HG03095 (cell line): Measurements from ENCODE around the gene TEX10.

Experiments
- ATAC-seq: cut with Tn5 transposase; IDR thresholded peaks from one replicate; pipeline ENCODE4 v1.9.1; 2021; ENCODE audit warnings: moderate library complexity; ENCODE audit not compliant: unreplicated experiment

TEX10 gene

GRCh38 chr9:100286257-100286656, 66.5 kb downstream of the TEX10 start:
- ATAC-seq = no peak

- no peak for ATAC-seq
These were observed 67.1 kb downstream of the TEX10 start for GRCh38 chr9:100285601-100286000.

- ATAC-seq = no peak
These were observed 67.7 kb downstream of the TEX10 start for GRCh38 chr9:100285080-100285479.

GRCh38 chr9:100284247-100284646, 68.5 kb downstream of the TEX10 start:
- no peak for ATAC-seq

- ATAC-seq = no peak
These were observed 70.4 kb downstream of the TEX10 start for GRCh38 chr9:100282388-100282719.

- ATAC-seq = no peak
These were observed 70.9 kb downstream of the TEX10 start for GRCh38 chr9:100281676-100282387.

GRCh38 chr9:100281066-100281465, 71.7 kb downstream of the TEX10 start:
- no peak for ATAC-seq

GRCh38 chr9:100277166-100277979, 75.4 kb downstream of the TEX10 start:
- ATAC-seq = no peak

- ATAC-seq = no peak
These were observed 83.1 kb downstream of the TEX10 start for GRCh38 chr9:100269656-100270055.

- ATAC-seq = no peak
These were observed 84.5 kb downstream of the TEX10 start for GRCh38 chr9:100268271-100268670.

- ATAC-seq = no peak
These were observed 85.5 kb downstream of the TEX10 start for GRCh38 chr9:100267211-100267610.
